Activated CD8-positive, alpha-beta memory T cell treated with anti-CD3 and anti-CD28 coated beads, Interleukin-2, amount 10 ng/mL, durations not matched to agents 7 days and 5 days (primary cell): ENCODE measurements around the gene SRGAP1. TPM values are rescaled to one million over a fixed set of nuclear protein-coding genes. Genes with fewer than 3 reads are reported as not detected.
"Not testable (repeated sequence)": the region's sequence is repeated elsewhere in the genome, so short reads cannot be mapped to it uniquely, and the experiment has no call there.

ENCODE experiments used
- ATAC-seq: fragments of 150-1000 bp; cut with Tn5 transposase; one replicate; pipeline ENCODE4 v1.10.0; 2021; ENCODE audit warnings: moderate library complexity
- CTCF ChIA-PET: fragments of 350-600 bp; sonication (Branson Sonifier 250); formaldehyde crosslinking; loops from one replicate; lab custom pipeline; 2021; ENCODE audit warnings: antibody characterized with exemption; lab: Charles Lee
- DNase-seq: peaks from one replicate; pipeline ENCODE4 v3.0.0-alpha.2; 2020
- H3K27ac Mint-ChIP-seq: one replicate; pipeline ENCODE4 v1.8.0; 2021; ENCODE audit warnings: mild to moderate bottlenecking, mixed read lengths
- H3K27me3 Mint-ChIP-seq: one replicate; pipeline ENCODE4 v1.8.0; 2021; ENCODE audit warnings: mixed read lengths
- H3K36me3 Mint-ChIP-seq: one replicate; pipeline ENCODE4 v1.8.0; 2021; ENCODE audit warnings: mild to moderate bottlenecking, mixed read lengths
- H3K4me1 Mint-ChIP-seq: one replicate; pipeline ENCODE4 v1.8.0; 2021; ENCODE audit warnings: mixed read lengths
- H3K4me3 Mint-ChIP-seq: one replicate; pipeline ENCODE4 v1.8.0; 2021; ENCODE audit warnings: mild to moderate bottlenecking, moderate library complexity, mixed read lengths
- H3K9me3 Mint-ChIP-seq: one replicate; pipeline ENCODE4 v1.8.0; 2022; ENCODE audit warnings: low read depth, mixed read lengths
- total RNA-seq, 2 experiments: library from RNA; stranded (reverse); gene quantifications; one replicate each; pipeline ENCODE4 v1.2.3, GENCODE V29; 2021

The SRGAP1 gene
- total RNA-seq, 2 experiments from 2014 or later: 0.14 TPM; not detected in 1

DNA sequence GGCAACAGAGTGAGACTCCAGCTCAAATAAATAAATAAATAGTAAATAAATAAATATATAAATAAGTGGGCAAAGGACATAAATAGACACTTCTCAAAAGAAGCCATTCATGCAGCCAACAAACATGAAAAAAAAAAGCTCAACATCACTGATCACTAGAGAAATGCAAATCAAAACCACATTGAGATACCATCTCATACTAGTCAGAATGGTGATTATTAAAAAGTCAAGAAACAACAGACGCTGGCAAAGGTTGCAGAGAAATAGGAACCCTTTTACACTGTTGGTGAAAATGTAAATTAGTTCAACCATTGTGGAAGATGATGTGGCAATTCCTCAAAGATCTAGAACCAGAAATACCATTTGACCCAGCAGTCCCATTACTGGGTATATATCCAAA, 322.5 kb downstream of the SRGAP1 start:
- H3K27me3 Mint-ChIP-seq, ATAC-seq, H3K9me3 Mint-ChIP-seq, CTCF ChIA-PET, DNase-seq, H3K27ac Mint-ChIP-seq, H3K4me3 Mint-ChIP-seq, H3K36me3 Mint-ChIP-seq, H3K4me1 Mint-ChIP-seq: not testable (repeated sequence)

DNA sequence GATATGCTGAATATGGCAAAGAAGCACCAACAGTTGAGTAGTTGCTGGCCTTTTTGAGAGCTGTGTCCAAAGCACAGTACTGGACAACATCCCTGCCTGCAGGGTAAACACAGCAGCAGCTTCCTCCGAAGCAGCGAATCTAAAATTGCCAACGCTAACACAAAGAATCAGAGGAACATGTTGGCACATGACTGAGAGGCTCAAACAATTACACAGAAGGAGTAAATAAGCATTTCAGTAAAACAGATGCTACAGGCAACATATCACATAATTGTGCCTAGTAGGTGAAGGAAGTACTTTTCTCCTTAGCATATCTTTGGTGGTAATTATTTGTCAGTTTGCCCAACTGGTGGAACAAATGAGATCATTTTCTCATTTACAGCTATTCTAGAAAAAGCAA, 325.5 kb downstream of the SRGAP1 start:
- DNase-seq (no peak), ATAC-seq (no peak)
- no peaks in the 10 kb centered on the region for H3K36me3 Mint-ChIP-seq
- H3K4me1 Mint-ChIP-seq: peaks cover 2% of the 10 kb centered on the region
- no peak overlapping the region for H3K27ac Mint-ChIP-seq
- H3K27me3 Mint-ChIP-seq: no peaks in the 10 kb centered on the region
- no peaks in the 10 kb centered on the region for H3K9me3 Mint-ChIP-seq
- CTCF ChIA-PET: no interaction called here
- no peak overlapping the region for H3K4me3 Mint-ChIP-seq

DNA sequence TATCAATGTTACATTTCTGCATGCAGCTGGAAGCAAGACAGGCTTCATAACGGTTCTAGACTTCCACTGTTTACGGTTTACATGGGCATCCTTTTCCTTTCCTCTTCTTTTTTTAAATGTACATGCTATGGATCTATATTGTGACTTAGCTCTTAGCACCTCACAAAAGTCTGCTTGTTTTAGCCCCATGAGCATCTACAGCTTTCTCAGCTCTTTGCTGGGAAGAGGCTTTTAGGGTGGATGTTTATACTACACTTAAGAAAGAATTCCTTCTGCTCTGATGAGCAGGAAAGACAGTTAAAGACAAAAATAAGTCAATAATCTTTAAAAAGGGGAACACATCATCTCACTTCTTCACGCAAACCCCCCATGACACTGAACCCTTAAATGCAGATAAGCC, 326.2 kb downstream of the SRGAP1 start:
- Mint-ChIP-seq H3K36me3 (no peaks in the 10 kb centered on the region), H3K4me3 (no peak overlapping the region), H3K9me3 (no peaks in the 10 kb centered on the region), H3K27ac (no peak overlapping the region), H3K27me3 (no peaks in the 10 kb centered on the region), H3K4me1 (peaks cover 2% of the 10 kb centered on the region)
- DNase-seq (no peak), ATAC-seq (no peak)
- CTCF ChIA-PET: no interaction called here

DNA sequence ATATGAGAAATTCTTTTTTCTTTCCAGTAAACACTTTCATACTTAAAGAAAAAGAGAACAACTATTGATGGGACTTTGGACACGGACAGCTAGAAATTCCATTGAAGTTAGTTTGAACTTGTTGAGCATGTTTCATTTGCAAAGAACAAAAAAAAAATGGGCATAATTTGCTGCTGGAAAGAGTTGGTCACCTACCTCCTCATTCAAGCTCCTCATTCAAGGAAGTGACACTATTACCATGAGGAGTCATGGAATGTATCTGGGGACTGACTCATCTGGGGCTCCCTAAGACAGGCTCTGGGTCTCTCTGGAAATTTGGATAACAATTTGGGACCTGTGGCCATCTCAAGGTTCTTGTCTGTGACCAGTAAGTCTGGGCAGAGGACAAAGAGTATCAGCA, 327.2 kb downstream of the SRGAP1 start:
- no peak for DNase-seq
- Mint-ChIP-seq H3K27ac (no peak overlapping the region), H3K36me3 (no peaks in the 10 kb centered on the region), H3K9me3 (no peaks in the 10 kb centered on the region), H3K4me1 (peaks cover 2% of the 10 kb centered on the region), H3K27me3 (no peaks in the 10 kb centered on the region), H3K4me3 (no peak overlapping the region)
- ATAC-seq: no peak
- CTCF ChIA-PET: no interaction called here

DNA sequence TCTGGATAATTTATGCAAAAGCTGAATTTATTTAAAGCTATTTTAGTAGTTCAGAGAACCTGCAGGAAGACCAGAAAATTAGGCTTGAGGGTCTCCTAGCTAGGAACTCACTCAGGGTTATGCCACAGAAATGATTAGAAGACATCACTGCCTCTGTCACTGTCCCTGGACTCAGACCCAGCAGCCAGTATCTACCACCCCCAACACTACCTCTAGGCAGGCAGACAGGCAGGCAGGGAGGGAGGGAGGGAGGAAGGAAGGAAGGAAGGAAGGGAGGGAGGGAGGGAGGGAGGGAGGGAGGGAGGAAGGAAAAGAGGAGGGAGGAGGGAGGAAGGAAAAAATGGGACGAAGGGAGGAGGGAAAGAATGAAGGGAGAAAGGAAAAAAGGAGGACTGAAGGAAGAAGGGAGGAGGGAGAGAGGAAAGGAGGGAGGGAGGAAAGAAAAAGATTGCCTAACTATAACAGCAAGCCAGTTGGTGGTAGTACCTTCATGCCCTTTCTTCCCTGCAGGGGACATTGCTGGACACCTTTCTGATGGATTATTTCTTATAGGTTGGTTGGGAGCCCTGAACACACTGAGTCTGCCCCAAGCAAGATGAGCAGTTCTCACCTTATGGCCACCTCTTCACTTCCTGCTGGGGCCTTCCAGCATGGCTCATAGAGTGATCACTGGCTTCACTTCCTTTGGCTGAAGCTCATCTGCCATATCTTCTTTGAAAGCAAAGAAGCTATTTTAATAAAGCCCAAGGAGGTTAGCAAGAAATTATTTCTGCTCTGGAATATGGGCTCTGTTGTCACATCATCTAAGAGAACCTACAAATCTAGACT, 327.9 kb downstream of the SRGAP1 start:
- DNase-seq (no peak), ATAC-seq (no peak)
- H3K27me3 Mint-ChIP-seq: no peaks in the 10 kb centered on the region
- CTCF ChIA-PET: no interaction called here
- no peak overlapping the region for H3K4me3 Mint-ChIP-seq
- H3K9me3 Mint-ChIP-seq: no peaks in the 10 kb centered on the region
- H3K36me3 Mint-ChIP-seq: no peaks in the 10 kb centered on the region
- H3K4me1 Mint-ChIP-seq: peaks cover 2% of the 10 kb centered on the region
- no peak overlapping the region for H3K27ac Mint-ChIP-seq

DNA sequence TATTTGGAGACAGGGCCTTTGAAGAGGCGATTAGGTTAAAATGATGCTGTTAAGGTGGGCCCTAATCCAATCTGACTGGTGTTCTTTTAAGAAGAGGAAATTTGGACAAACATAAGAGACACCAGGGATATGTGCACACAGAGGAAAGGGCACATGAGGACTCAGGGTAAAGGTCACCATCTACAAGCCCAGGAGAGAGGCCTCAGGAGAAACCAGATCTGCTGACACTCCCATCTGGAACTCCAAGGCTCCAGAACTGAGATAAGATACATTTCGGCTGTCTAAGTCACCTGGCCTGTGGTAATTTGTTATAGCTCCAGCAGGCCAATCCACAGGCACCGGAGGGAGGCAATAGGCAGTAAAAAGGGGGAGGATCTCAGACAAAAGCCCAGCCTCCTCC, 329.0 kb downstream of the SRGAP1 start:
- Mint-ChIP-seq H3K9me3 (no peaks in the 10 kb centered on the region), H3K4me1 (peaks cover 2% of the 10 kb centered on the region), H3K27me3 (no peaks in the 10 kb centered on the region), H3K36me3 (no peaks in the 10 kb centered on the region), H3K27ac (no peak overlapping the region), H3K4me3 (no peak overlapping the region)
- ATAC-seq (no peak), DNase-seq (no peak)
- CTCF ChIA-PET: no interaction called here

DNA sequence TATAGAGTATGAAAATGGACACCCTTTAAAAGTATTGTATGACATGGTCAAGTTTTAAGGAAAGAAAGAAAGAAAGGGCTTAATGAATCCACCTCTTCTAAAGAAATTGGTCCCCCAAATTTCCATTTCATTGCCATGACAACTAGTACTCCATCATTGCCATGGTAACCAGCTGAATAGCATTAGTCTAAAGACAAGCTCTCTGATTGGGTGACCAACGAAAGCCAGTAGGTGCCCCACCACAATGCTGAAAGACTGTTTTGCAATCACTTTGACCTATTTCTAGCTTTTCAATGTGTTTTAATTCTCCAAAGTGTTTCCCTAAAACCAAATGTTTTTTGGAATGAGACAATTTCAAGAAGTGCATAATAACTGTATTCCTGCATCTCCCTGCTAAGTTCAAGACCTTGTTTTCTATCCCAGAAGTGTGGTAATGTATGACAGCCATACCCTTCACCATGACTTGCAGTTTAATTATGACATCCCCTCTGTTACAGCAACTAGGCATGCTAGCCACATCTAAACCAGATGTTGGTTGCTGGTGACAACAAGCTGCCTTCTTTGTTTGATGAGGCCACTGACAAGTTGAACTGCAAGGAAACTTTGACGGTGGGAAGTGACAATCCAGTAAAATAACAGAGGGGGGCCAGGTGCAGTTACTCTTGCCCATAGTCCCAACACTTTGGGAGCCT, 330.9 kb downstream of the SRGAP1 start:
- Mint-ChIP-seq H3K36me3 (no peaks in the 10 kb centered on the region), H3K4me1 (peaks cover 2% of the 10 kb centered on the region), H3K9me3 (no peaks in the 10 kb centered on the region), H3K27ac (no peak overlapping the region), H3K4me3 (no peak overlapping the region), H3K27me3 (no peaks in the 10 kb centered on the region)
- no peak for ATAC-seq
- no peak for DNase-seq
- CTCF ChIA-PET: no interaction called here

DNA sequence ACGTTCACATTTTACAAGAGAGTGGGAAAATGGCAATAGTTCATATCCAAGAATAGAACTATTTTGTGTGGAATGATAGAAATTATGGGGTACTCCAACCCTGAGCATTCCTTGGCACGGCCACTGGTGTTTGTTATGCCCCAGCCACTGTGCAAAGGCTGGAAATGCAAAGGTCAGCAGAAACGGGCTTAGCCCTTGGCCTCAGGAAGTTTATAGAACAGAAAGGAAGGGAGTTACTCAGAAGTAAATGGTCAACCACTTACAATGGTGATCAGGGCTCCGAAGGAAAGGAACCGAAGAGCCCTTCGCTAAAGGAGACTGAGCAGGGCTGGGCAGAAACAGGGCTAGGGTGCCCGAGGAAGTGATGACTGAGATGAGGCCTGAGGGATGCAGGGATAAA, 332.5 kb downstream of the SRGAP1 start:
- H3K36me3 Mint-ChIP-seq: no peaks in the 10 kb centered on the region
- H3K27me3 Mint-ChIP-seq: no peaks in the 10 kb centered on the region
- ATAC-seq (no peak), DNase-seq (no peak)
- no peaks in the 10 kb centered on the region for H3K9me3 Mint-ChIP-seq
- CTCF ChIA-PET: no interaction called here
- no peak overlapping the region for H3K27ac Mint-ChIP-seq
- H3K4me3 Mint-ChIP-seq: no peak overlapping the region
- H3K4me1 Mint-ChIP-seq: peaks cover 2% of the 10 kb centered on the region

DNA sequence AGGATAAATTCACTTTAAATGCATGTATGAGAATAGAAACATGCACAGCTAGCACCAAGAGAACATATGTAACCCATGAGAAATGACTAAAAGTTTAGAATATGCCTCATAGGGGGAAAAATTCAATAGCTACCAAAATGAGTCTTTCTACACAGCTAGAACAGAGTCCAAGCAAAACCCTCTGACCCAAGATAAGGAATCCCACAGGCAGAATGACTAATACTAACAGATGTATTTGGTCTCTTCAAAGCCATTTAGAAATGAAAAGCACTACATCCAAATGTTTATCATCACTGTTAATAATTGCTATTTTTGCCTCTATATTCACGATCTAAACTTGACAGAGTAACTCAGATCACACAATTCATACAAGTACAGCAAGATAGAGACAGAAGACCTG, 333.6 kb downstream of the SRGAP1 start:
- no peaks in the 10 kb centered on the region for H3K36me3 Mint-ChIP-seq

DNA sequence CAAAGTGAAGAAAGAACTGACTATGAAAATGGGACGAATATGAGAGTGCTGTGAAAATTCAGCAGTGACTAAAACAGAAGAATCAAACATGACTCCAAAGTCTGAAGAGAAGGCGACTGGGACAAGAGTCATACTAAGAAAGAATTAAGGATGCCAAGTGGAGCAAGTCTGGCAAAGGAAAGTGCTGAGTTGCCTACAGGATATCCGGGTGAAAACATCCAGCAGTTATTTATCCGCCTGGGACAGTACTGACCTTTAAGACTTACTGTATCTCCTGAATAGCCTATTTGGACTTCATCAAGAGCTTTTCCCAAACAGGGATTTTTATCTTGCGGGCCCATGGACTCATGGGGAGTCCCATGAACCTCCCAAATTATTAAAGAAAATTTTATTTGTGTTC, 336.5 kb downstream of the SRGAP1 start:
- no peaks in the 10 kb centered on the region for H3K9me3 Mint-ChIP-seq
- CTCF ChIA-PET: no interaction called here
- H3K4me1 Mint-ChIP-seq: no peaks in the 10 kb centered on the region
- DNase-seq (no peak), ATAC-seq (no peak)
- no peak overlapping the region for H3K27ac Mint-ChIP-seq
- H3K27me3 Mint-ChIP-seq: no peaks in the 10 kb centered on the region
- H3K36me3 Mint-ChIP-seq: no peaks in the 10 kb centered on the region
- H3K4me3 Mint-ChIP-seq: no peak overlapping the region

More for the DNA sequence above, 333.6 kb downstream of the SRGAP1 start:
- DNase-seq (no peak), ATAC-seq (no peak)
- CTCF ChIA-PET: no interaction called here
- Mint-ChIP-seq H3K4me3 (no peak overlapping the region), H3K27ac (no peak overlapping the region), H3K4me1 (no peaks in the 10 kb centered on the region), H3K9me3 (no peaks in the 10 kb centered on the region), H3K27me3 (no peaks in the 10 kb centered on the region)

DNA sequence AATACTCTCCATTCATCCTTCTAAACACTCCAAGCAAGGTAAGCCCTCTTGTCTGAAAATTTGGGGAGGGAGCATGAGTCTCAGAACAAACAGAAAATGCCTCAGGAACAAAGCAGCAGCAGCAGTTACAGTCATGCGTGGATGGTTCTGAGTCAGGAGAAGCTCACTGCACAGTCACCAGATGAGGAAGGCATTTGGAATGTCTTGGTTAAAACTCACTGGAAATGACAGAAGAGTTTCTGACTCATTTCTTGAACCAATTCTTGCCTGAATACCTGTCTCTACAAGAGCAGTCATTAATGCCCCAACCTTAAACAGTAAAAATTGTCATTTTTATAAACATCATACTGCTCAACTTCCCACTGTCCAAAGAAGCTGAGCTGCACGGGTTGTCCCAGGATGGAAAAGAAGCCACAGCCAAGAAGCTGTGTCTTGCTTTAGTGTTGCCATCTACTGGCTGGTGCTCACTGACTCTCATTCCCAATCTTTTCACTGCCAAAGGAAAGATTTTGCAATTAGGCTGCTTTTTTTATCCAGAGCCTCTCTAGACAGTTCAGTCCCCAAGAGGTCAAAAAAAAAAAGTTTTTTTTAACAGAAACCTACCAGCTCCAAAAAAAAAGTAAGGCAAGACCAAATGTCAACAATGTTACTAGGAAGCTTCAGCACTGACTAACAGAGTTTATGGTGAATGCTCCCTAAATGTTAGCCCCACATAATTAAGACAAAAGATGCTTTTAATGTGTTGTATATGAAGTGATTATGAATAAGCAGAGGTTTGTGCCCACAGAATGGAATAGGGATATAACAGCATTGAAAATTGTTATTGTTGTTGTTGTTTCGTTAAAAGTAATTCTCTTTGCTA, 337.2 kb downstream of the SRGAP1 start:
- Mint-ChIP-seq H3K27ac (no peak overlapping the region), H3K36me3 (no peaks in the 10 kb centered on the region), H3K27me3 (no peaks in the 10 kb centered on the region), H3K4me1 (no peaks in the 10 kb centered on the region), H3K4me3 (no peak overlapping the region), H3K9me3 (no peaks in the 10 kb centered on the region)
- CTCF ChIA-PET: no interaction called here
- DNase-seq (no peak), ATAC-seq (peak; percentile 20)

DNA sequence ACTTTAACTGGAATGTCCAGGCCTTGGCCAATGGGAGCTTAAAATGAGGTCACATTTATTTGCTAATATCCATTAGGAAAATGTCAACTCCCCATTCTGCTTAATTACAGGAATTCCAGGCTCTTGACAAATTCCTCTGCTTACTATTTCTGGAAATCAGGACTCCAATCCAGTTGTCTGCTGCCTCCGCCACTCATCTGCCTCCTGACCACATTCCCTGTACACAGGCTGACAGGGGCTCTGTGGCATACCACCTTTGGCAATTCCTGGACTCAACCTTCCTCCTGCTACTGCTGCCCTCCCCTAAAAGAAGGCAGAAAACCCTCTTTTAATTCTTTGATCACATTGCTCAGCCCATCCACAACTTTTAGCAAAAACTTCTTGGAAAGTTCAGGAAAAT, 339.7 kb downstream of the SRGAP1 start:
- ATAC-seq (no peak), DNase-seq (no peak)
- Mint-ChIP-seq H3K27me3 (no peaks in the 10 kb centered on the region), H3K9me3 (no peaks in the 10 kb centered on the region), H3K4me1 (peaks cover 10% of the 10 kb centered on the region), H3K27ac (no peak overlapping the region), H3K4me3 (no peak overlapping the region), H3K36me3 (no peaks in the 10 kb centered on the region)
- CTCF ChIA-PET: no interaction called here

DNA sequence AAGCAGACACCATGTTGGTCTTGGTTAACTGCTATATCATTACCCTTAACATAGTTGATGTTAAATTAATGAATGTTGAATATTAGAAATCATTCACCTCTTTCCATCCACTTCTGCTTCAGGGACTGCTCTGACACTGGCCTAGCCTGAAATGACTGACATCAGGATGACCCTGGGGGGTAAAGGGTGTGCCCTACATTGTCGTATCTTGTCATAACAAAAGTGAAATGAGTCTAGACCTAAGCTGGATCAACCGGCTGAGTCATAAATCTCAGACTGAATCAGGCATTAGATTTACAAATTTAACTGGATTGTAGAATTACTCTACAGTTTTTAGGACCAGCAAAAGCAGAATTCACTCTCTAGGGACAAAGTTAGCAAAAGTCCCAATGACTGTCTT, 342.3 kb downstream of the SRGAP1 start:
- H3K9me3 Mint-ChIP-seq: no peaks in the 10 kb centered on the region
- H3K4me1 Mint-ChIP-seq: peaks cover 10% of the 10 kb centered on the region
- peaks cover 2% of the 10 kb centered on the region for H3K36me3 Mint-ChIP-seq
- ATAC-seq (peak; percentile 68), DNase-seq (peak; percentile 48)
- CTCF ChIA-PET: no interaction called here
- no peaks in the 10 kb centered on the region for H3K27me3 Mint-ChIP-seq
- H3K27ac Mint-ChIP-seq: no peak overlapping the region
- H3K4me3 Mint-ChIP-seq: no peak overlapping the region
